Ishikawa (cell line): ENCODE measurements around the gene WDR86.

Experiments used
- EP300 ChIP-seq: IDR thresholded peaks from 2 replicates; pipeline ENCODE4 v1.6.1; 2012; ENCODE audit warnings: borderline replicate concordance
- NFIC ChIP-seq: IDR thresholded peaks from 2 replicates; pipeline ENCODE4 v1.6.1; 2012
- YY1 ChIP-seq: IDR thresholded peaks from 2 replicates; pipeline ENCODE4 v1.6.1; 2012; ENCODE audit warnings: low read depth
- TF ChIP-seq, protein P1 (sequence below): IDR thresholded peaks from 2 replicates; pipeline ENCODE4 v1.6.1; 2012; ENCODE audit warnings: low read depth, mild to moderate bottlenecking

DNA sequence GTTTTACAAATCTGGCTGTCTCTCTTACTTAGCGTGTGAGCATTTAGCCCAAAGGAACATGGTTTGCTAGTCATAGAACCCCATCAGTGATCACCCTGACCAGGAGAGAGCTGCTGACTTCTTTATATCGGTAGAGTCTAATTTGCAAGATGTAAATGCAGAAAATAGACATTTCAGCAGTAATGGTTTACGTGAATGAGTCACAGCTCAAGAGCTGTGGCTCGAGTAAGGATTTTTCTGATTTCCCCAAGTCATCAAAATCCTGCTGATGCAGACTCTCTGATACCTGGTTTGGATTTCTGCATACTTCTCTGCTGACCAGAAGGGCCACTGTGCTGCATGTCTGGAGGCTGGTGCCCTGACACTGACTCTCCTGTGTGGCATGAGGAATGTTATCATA, 42.6 kb downstream of the WDR86 start:
- TF ChIP-seq YY1 (no peak), NFIC (no peak), EP300 (no peak)
- TF ChIP-seq, protein P1, sequence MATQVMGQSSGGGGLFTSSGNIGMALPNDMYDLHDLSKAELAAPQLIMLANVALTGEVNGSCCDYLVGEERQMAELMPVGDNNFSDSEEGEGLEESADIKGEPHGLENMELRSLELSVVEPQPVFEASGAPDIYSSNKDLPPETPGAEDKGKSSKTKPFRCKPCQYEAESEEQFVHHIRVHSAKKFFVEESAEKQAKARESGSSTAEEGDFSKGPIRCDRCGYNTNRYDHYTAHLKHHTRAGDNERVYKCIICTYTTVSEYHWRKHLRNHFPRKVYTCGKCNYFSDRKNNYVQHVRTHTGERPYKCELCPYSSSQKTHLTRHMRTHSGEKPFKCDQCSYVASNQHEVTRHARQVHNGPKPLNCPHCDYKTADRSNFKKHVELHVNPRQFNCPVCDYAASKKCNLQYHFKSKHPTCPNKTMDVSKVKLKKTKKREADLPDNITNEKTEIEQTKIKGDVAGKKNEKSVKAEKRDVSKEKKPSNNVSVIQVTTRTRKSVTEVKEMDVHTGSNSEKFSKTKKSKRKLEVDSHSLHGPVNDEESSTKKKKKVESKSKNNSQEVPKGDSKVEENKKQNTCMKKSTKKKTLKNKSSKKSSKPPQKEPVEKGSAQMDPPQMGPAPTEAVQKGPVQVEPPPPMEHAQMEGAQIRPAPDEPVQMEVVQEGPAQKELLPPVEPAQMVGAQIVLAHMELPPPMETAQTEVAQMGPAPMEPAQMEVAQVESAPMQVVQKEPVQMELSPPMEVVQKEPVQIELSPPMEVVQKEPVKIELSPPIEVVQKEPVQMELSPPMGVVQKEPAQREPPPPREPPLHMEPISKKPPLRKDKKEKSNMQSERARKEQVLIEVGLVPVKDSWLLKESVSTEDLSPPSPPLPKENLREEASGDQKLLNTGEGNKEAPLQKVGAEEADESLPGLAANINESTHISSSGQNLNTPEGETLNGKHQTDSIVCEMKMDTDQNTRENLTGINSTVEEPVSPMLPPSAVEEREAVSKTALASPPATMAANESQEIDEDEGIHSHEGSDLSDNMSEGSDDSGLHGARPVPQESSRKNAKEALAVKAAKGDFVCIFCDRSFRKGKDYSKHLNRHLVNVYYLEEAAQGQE = no peak
